Effector memory CD4-positive, alpha-beta T cell (primary cell): ENCODE results near the gene HTR4.

Experiments used
- DNase-seq, 3 donors: peaks; one replicate each; pipeline ENCODE4 v3.0.0-alpha.2; 2020
- H3K27ac ChIP-seq: 2 replicates; pipeline ENCODE4 v1.7.0; 2013; ENCODE audit warnings: mild to moderate bottlenecking, low read length, moderate library complexity; ENCODE audit not compliant: insufficient read depth, poor library complexity, severe bottlenecking
- H3K27me3 ChIP-seq: replicated peaks from 2 replicates; pipeline ENCODE4 v1.7.0; 2013; ENCODE audit warnings: mild to moderate bottlenecking, low read length; ENCODE audit not compliant: insufficient read depth, control insufficient read depth, poor library complexity, severe bottlenecking
- H3K36me3 ChIP-seq: 2 replicates; pipeline ENCODE4 v1.7.0; 2013; ENCODE audit warnings: mild to moderate bottlenecking, low read length, moderate library complexity; ENCODE audit not compliant: control insufficient read depth, insufficient read depth
- H3K4me1 ChIP-seq: 2 replicates; pipeline ENCODE4 v1.7.0; 2013; ENCODE audit warnings: low read length, mild to moderate bottlenecking; ENCODE audit not compliant: control insufficient read depth, insufficient read depth, poor library complexity, severe bottlenecking
- H3K4me3 ChIP-seq: 2 replicates; pipeline ENCODE4 v1.7.0; 2013; ENCODE audit warnings: low read length, low read depth, mild to moderate bottlenecking; ENCODE audit not compliant: insufficient read depth, poor library complexity, severe bottlenecking
- H3K9me3 ChIP-seq: 2 replicates; pipeline ENCODE4 v1.7.0; 2013; ENCODE audit warnings: mild to moderate bottlenecking, low read length, moderate library complexity; ENCODE audit not compliant: control insufficient read depth

The HTR4 gene

DNA sequence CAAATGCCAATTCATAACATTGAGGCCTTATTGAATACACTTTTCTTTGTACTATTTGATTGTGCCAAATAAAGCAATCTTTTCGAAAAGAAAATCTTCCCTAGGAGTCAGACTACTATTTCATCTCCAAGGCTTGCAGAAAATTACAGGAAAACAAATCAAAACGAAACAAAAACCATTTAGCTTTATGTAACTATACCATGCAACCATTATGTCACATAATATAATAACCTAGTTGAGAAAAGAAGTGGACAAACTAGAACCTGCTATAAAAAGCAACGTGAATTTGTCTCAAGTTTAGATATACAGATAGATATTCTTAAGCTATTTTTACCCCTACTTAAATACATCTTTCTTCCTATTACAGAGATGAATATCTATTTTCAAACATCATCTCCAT, 18.0 kb downstream of the HTR4 start:
- H3K4me3 ChIP-seq: no peak overlapping the region
- H3K27me3 ChIP-seq: no peaks in the 10 kb centered on the region
- H3K9me3 ChIP-seq: no peaks in the 10 kb centered on the region
- no peaks in the 10 kb centered on the region for H3K36me3 ChIP-seq
- DNase-seq: no peak
- H3K27ac ChIP-seq: no peak overlapping the region
- H3K4me1 ChIP-seq: no peaks in the 10 kb centered on the region

DNA sequence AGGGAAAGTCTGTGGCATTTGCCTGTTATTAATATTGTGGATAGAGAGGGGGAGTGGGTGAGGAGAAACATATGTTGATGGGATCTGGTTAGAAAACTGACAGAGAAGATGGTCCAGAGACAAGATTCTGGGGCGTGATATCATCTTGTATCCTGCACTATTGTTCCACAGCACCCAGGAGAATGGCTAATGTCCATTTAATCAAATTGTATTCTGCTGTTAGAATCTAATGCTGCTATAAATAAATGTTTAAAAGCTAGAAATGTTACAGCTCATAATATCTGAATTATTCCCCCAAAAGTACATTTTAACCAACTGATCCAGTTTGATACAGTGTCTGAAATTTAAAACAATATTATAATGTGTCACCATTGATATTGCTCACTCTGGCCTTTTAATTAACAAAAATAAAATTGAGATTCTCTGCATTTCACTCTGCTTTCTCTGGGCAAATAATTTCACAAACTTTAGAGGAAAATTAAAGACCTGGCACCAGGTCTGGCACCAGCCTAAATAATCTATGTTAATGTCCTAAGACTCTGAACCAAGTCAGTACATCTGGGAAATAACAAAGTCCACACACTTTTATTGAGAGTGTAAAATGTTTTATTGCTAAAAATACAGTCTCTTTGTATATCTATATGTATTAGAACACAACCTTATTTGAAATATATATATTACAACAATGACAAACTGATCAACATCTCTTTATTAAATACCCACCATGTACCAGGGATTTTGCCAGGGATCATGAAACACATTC, 18.8 kb downstream of the HTR4 start:
- DNase-seq: no peak
- Histone ChIP-seq H3K27ac (no peak overlapping the region), H3K36me3 (no peaks in the 10 kb centered on the region), H3K9me3 (no peaks in the 10 kb centered on the region), H3K4me1 (no peaks in the 10 kb centered on the region), H3K4me3 (no peak overlapping the region), H3K27me3 (no peaks in the 10 kb centered on the region)

DNA sequence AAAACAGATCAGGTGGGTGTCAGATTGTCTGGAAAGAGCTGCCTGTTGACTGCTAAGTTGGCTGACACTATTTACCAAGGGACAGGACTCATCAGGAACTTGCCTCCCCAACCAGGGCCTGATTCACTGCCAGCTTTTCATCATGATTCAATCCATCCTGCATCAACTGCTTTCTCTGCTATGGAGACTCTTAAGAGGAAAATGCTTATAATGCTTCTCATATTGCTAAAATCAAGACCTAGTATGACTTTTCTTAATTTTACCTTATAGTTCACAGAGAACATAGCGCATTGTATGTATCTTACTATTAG, 21.3 kb downstream of the HTR4 start:
- no peak overlapping the region for H3K4me3 ChIP-seq
- DNase-seq: no peak

DNA sequence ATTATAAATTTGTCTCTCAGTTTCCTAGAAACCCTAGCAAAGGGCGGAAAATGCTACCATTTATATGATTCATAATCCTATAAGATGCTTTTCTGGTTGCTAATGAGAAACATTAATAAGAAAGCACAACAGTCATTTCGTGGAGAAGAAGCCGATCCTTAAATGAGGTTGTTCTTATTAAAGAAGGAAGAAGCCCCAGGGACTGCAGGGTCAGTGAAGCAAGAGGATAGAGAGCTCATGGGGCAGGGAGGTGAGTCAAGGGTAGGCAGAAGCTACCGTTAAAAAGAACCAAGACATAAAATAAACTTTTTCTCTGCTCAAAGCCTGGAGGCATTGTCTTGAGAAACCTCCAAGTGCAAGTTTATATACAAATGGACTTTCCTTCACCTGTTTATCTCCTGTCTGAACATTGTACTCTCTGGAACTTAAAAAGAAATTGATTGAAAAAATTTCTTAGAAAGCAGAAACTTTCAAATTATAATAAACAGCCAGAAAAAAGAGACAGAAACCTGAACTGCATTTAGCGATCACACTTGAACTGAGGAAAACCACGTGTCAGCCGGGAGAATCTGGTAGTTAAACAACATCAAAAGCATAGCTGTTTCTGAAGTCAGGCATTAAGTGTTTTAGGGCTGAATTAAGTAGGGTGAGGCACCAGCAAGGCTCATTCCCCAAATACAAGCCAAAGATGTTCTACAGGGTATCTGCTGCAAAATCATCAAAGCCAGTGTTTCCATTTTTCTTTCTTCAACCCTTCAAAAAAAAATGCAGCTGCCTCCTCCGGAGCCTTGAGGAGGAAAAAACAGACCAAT, 21.9 kb downstream of the HTR4 start:
- H3K36me3 ChIP-seq: no peaks in the 10 kb centered on the region
- no peak for DNase-seq
- H3K9me3 ChIP-seq: no peaks in the 10 kb centered on the region
- H3K27me3 ChIP-seq: no peaks in the 10 kb centered on the region
- H3K4me1 ChIP-seq: no peaks in the 10 kb centered on the region
- no peak overlapping the region for H3K4me3 ChIP-seq
- H3K27ac ChIP-seq: no peak overlapping the region

More for the DNA sequence above, 21.3 kb downstream of the HTR4 start:
- Histone ChIP-seq H3K27ac (no peak overlapping the region), H3K36me3 (no peaks in the 10 kb centered on the region), H3K9me3 (no peaks in the 10 kb centered on the region), H3K27me3 (no peaks in the 10 kb centered on the region), H3K4me1 (no peaks in the 10 kb centered on the region)

DNA sequence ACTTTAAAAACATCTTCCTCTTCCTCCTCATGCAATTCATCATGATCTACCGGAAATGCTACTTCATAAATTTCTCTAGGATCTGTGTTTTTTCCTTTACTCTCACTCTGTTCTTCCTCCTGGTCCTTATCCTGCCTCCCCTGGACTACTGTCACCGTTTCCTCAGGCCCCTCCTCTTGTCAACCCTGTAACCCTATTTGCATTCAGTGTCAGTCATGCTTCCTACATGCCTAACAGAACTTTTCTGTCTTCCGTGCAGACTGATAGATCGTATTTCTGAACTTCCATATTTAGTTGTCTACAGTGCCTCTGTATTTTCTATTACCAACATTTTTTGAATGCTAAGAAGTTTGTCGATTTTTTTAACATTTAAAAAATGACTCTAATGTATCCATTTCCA, 27.3 kb downstream of the HTR4 start:
- no peaks in the 10 kb centered on the region for H3K36me3 ChIP-seq
- no peak for DNase-seq

DNA sequence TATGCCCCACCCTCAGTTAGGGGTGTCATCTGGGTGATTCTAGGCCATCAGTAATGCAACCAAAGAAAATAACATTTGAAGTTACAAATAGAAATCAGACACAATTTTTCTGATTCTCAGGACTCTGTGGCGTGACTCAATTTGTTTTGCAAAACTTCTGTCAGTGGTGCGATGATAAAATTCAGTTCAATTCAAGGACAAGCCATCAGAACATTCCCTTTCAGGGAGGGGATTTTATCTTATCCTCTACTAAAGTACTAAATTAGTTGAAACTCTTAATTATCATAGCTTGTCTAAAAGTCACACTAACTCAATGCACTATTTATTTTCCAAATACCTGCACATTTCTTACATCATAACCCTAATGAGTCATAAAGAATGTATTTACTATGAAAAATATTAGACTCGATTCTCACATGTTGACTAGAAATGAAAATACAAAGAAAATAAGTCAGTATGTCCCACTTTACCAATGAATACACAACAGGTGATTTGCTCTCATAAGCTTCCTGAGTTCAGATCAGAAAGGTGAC, 28.2 kb downstream of the HTR4 start:
- no peaks in the 10 kb centered on the region for H3K9me3 ChIP-seq
- no peak overlapping the region for H3K27ac ChIP-seq
- H3K27me3 ChIP-seq: no peaks in the 10 kb centered on the region
- H3K4me3 ChIP-seq: no peak overlapping the region
- DNase-seq: no peak
- H3K4me1 ChIP-seq: no peaks in the 10 kb centered on the region
- no peaks in the 10 kb centered on the region for H3K36me3 ChIP-seq

More for the DNA sequence above, 27.3 kb downstream of the HTR4 start:
- Histone ChIP-seq H3K4me3 (no peak overlapping the region), H3K27ac (no peak overlapping the region), H3K9me3 (no peaks in the 10 kb centered on the region), H3K27me3 (no peaks in the 10 kb centered on the region), H3K4me1 (no peaks in the 10 kb centered on the region)

DNA sequence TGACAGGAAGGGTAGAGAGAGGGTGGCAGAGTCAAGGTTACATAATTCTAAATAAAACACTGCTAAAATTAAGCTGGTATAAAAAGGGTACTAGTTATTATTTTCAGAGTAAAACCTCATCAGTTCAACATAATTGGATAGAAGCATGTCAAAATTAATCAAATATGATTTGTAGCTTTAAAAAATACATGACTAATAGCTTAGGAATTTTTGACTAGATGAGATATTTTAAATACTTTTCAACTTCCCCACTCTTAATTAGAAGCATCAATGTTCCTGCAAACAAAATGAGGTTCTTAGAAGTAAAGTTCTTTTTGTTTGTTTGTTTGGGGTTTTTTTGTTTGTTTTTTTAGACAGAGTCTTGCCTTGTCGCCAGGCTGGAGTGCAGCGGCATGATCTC, 29.1 kb downstream of the HTR4 start:
- DNase-seq: no peak
- no peak overlapping the region for H3K4me3 ChIP-seq
- H3K4me1 ChIP-seq: no peaks in the 10 kb centered on the region
- H3K27me3 ChIP-seq: no peaks in the 10 kb centered on the region
- H3K27ac ChIP-seq: no peak overlapping the region
- no peaks in the 10 kb centered on the region for H3K9me3 ChIP-seq
- H3K36me3 ChIP-seq: no peaks in the 10 kb centered on the region

DNA sequence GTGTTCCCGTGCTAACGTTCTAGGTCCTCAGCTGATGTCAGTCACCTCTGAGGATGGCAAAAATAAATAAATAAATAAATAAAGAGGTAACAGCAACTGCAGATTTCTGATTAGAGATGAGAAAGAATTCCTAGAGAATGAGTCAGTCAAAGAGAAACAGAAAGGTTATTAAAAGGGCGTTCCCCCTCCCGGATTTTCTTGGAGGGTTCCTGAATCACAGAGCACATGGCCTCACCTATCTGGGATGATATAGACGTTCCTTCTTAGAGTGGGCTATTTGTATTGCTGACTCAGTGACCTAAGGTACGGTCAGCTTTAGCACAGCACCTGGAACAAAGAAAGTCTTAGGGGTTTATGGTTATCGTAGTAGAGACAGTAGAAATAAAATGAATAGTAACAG, 30.6 kb downstream of the HTR4 start:
- Histone ChIP-seq H3K4me1 (no peaks in the 10 kb centered on the region), H3K4me3 (no peak overlapping the region), H3K36me3 (no peaks in the 10 kb centered on the region), H3K27me3 (no peaks in the 10 kb centered on the region), H3K9me3 (no peaks in the 10 kb centered on the region), H3K27ac (no peak overlapping the region)
- DNase-seq: no peak

DNA sequence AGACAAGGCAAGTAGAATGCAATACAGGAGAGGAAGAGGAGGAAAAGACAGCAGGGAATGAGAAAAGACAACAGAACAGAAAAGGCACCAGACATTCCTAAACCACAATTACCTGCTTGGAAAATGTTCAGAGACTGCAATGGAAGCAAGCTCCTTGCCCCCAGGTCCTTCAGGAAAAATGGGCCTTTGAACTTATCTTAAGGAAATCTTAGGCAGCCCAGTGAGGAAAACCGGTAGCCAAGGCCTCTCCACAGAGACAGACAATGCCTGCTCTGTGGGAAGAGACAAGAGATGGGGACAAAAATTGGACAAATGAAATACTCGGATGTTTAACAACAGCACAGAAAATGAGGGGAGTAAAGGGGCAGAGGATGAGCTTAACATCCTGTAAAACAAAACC, 31.2 kb downstream of the HTR4 start:
- Histone ChIP-seq H3K9me3 (no peaks in the 10 kb centered on the region), H3K36me3 (no peaks in the 10 kb centered on the region), H3K27ac (no peak overlapping the region), H3K4me1 (no peaks in the 10 kb centered on the region), H3K4me3 (no peak overlapping the region), H3K27me3 (no peaks in the 10 kb centered on the region)
- DNase-seq: no peak

DNA sequence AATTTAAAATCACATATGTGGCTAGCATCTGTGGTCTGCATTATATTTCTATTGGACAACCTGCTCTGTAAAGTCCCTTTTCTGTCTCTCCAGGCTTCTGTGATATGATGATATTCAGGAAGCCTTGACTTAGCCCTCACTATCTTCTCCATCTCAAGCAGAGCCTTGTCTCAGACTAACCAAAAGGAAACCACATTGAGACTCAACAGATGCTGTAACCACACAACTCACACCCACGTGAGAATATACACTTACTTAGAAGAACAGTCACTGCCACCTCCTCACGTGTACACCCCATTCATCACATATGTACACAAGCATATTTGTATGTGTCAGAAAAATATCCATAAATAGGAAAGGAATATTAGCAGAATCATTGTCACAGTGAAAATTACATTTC, 33.6 kb downstream of the HTR4 start:
- H3K36me3 ChIP-seq: no peaks in the 10 kb centered on the region
- H3K27ac ChIP-seq: no peak overlapping the region
- no peaks in the 10 kb centered on the region for H3K4me1 ChIP-seq
- no peak overlapping the region for H3K4me3 ChIP-seq
- peak in 1 of 3 donors; percentile 6 for DNase-seq
- H3K9me3 ChIP-seq: no peaks in the 10 kb centered on the region
- no peaks in the 10 kb centered on the region for H3K27me3 ChIP-seq
